GM12891 (cell line): ENCODE measurements around the gene SLC9C1. TPM values are rescaled to one million over a fixed set of nuclear protein-coding genes. Genes with fewer than 3 reads are reported as not detected.
A peak's percentile ranks its signal among the peaks of the same experiment; 100 is the strongest.

Experiments used
- DNase-seq: peaks from one replicate; pipeline ENCODE4 v3.0.0; 2011; ENCODE audit warnings: low spot score; ENCODE audit not compliant: insufficient read length
- FAIRE-seq: peaks from 2 replicates; lab custom pipeline; 2011; peaks lifted over from hg19 to GRCh38; lab: Jason Lieb, UNC
- PAX5 ChIP-seq: IDR thresholded peaks from 2 replicates; pipeline ENCODE4 v1.6.1; 2011; ENCODE audit warnings: low read length, moderate library complexity, mild to moderate bottlenecking; ENCODE audit not compliant: insufficient read depth, severe bottlenecking
- POLR2A ChIP-seq: IDR thresholded peaks from 2 replicates; pipeline ENCODE4 v1.6.1; 2011; ENCODE audit warnings: low read depth, low read length, control low read depth
- POLR2AphosphoS5 ChIP-seq: IDR thresholded peaks from 2 replicates; pipeline ENCODE4 v1.6.1; 2011; ENCODE audit warnings: low read depth, low read length, control low read depth
- POU2F2 ChIP-seq: IDR thresholded peaks from 2 replicates; pipeline ENCODE4 v1.6.1; 2011; ENCODE audit warnings: low read depth, mild to moderate bottlenecking, control low read depth, low read length, moderate library complexity
- SPI1 ChIP-seq: IDR thresholded peaks from 2 replicates; pipeline ENCODE4 v1.6.1; 2011; ENCODE audit warnings: low read depth, low read length, control low read depth
- TAF1 ChIP-seq: IDR thresholded peaks from 2 replicates; pipeline ENCODE4 v1.6.1; 2011; ENCODE audit warnings: low read depth, low read length, control low read depth
- polyA plus RNA-seq: library from polyadenylated mRNA; unstranded; fragments of >200 nt; gene quantifications from one replicate; pipeline ENCODE4 v1.2.1, GENCODE V29; 2012; ENCODE audit warnings: low read depth, missing spikeins, inconsistent platforms; ENCODE audit not compliant: missing spikeins

The SLC9C1 gene
- polyA plus RNA-seq, result 0.03 TPM

DNA sequence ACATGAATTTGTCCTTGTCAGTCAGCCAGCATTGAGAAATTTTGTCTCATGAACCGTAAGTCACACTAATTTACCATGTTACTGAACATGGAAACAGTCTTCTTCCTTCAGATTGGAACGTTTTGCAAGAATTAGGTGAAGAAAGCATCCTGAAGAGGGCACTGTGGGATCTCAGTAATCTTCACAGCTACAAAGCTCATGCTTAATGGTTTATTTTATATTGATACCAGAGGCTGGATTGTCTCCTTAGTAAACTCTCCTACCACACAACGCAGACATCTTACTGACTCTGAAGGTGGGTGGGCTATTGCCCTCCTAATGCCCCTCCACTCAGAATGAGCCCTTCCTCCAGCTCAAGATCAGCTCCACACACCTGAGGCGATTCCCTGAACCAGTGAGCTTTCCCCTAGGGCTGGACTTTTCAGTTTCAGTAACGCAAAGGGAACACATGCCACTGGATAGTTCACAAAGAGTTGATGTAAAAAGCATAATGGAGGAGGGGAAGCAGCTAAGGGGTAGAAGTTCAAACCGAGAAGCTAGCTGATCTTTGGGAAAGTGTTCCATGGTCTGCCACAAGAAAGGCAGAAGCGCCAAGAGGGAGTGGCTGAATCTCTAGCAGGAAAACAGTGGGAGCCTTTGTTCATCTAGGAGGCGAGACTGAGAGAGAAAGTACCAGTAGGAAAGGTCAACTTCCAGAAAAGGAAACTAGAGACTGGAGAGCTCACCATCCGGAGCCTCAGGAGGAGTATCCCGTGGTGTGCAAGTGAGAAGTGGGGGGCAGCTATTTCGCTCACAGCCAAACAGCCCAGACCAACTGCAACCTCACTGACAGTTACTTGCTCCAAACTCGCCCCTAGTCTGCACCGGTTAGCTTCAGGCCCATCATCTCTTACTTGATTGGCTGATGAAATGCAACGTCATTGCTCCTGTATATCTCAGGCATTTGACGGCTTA is at the start of gene SLC9C1:
Gene SLC9C1, minus strand, starts transcription at position 849 of the 954 bp plus-strand sequence. CDS start 7,425 bp downstream, outside the sequence.
- peak; percentile 92 for FAIRE-seq
- TF ChIP-seq POLR2A (no peak), POLR2AphosphoS5 (no peak), TAF1 (no peak), PAX5 (no peak), SPI1 (no peak), POU2F2 (no peak)
- DNase-seq, result no peak

DNA sequence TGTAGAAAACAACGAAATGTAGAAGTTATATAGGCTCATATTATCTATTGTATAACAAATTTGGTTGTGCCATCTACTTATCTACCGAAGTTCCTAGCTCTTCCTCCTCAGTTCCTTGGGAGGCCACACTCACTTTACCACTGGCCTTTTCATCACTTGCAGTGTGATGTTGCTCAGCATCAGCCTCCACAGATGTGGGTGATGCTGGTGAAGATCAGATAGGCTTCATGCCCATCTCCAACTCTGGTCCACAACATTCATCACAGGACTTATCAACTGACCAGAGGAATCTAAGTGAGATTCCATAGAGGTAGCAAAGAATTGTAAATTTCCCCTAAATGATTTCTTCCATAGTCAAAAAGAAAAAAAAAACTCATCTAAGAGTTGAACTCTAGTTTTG is 47.4 kb upstream of the SLC9C1 start:
- TF ChIP-seq POU2F2 (no peak), SPI1 (no peak), PAX5 (no peak), POLR2A (no peak), TAF1 (no peak), POLR2AphosphoS5 (no peak)
- DNase-seq, result no peak
- FAIRE-seq, result no peak

DNA sequence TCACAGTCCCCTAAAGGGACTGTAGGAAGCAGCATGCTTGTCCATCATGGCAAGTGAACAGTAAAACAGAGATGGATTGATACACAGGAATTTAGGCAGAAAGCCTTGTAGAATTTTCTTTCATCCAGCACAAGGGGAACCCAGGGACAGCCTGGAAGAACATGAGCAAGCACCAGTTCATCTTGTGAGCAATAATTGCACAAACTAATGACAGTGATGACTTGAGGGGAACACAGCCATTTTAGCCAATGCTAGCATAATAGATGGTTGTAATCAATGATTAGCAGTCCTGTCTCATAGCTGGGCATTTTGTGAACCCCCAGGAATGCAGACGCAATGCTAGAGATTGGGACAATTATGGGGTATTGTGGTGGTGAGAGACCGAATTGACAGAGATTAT is 45.6 kb upstream of the SLC9C1 start:
- FAIRE-seq (peak; percentile 40), DNase-seq (no peak)
- TF ChIP-seq POLR2AphosphoS5 (no peak), POU2F2 (no peak), SPI1 (no peak), PAX5 (no peak), TAF1 (no peak), POLR2A (no peak)

DNA sequence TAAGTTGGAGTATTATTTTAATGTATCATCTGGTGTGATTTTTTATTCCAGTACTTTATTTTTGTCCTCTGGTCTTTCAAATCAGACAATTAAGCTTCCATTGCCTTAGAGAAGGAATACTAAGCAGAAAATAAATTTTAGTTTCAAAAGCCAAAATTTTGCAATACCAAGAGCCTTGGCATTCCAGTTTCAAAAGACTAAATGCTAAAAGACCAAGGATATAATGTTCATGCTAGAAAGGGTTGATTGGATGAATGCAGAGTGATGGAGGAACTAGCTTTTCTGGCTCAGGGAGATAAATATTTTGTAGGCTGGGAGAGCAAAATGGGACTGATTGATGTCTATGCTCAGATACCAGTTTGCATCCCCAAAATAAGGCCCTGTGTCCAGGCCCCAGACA is 45.1 kb upstream of the SLC9C1 start:
- no peak for DNase-seq
- no peak for TF ChIP-seq TAF1
- TF ChIP-seq POU2F2, result no peak
- no peak for TF ChIP-seq POLR2A
- TF ChIP-seq POLR2AphosphoS5, result no peak
- no peak for TF ChIP-seq PAX5
- no peak for TF ChIP-seq SPI1
- FAIRE-seq, result peak; percentile 58

DNA sequence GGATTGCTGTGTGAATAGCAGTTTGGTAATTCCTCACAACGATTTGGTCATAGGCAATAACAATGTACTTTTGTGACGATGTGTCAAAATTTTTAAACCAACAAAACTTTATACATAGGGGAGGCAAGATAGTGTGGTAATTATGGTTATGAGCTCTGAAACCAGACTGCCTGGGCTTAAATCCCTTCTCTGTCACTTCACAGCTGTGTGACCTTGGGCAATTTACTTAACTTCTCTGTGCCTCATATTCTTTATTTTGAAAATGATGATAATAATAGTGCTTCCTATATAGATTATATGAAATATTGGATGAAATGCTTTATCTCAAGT is 44.7 kb upstream of the SLC9C1 start:
- TF ChIP-seq POU2F2 (no peak), SPI1 (no peak), POLR2A (no peak)
- FAIRE-seq (no peak), DNase-seq (no peak)

DNA sequence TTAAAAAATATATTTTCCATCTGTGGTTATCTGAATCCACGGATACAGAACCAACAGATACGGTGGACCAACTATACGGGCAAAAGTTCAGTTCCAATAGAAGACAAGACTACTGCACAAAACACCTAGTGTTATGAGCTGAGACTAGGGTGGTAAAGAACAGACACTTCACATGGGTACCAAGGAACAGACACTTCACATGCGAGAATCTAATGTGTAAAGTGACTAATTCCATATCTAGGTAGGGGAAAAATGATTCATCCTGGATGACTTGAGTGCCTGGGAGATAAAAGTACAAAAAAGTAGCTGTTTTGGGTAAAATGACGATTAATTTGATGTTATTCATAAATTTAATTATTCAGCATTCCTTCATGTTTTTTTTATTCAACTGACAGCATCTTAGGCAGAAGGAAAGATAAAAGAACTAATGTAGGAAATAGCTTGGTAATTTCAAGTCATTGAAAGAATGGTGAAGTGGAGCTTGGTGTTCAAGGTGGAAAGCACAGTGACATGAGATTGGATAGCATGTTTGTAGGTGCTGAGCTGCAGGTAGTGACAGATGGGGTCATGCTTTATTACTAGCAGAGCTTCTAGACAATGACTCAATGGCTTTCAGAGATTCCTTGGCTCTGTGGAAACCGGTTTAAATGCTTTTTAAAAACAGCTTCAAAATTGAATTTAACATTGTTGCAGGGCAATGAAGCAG is 44.2 kb upstream of the SLC9C1 start:
- TF ChIP-seq PAX5, result no peak
- no peak for TF ChIP-seq TAF1
- no peak for TF ChIP-seq POLR2AphosphoS5
- DNase-seq (no peak), FAIRE-seq (peak; percentile 54)

DNA sequence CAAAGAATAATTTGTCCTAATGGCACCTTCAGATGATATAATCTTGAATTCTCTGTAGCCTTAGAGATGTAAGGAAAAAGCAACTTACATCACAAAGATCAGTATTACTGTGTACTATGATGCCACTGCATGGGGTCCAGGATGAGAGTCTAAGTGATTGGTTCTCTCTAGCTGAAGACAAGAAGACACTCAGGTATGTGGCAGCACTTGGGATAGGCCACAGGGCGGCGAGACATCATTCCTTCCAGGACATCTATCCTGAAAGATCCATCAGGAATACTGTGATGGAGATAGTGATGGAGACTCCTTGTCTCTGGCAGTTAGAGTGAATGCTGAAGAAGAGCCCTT is 41.4 kb upstream of the SLC9C1 start:
- FAIRE-seq (no peak), DNase-seq (no peak)
- TF ChIP-seq POLR2A (no peak), SPI1 (no peak), PAX5 (no peak), POLR2AphosphoS5 (no peak), TAF1 (no peak), POU2F2 (no peak)

DNA sequence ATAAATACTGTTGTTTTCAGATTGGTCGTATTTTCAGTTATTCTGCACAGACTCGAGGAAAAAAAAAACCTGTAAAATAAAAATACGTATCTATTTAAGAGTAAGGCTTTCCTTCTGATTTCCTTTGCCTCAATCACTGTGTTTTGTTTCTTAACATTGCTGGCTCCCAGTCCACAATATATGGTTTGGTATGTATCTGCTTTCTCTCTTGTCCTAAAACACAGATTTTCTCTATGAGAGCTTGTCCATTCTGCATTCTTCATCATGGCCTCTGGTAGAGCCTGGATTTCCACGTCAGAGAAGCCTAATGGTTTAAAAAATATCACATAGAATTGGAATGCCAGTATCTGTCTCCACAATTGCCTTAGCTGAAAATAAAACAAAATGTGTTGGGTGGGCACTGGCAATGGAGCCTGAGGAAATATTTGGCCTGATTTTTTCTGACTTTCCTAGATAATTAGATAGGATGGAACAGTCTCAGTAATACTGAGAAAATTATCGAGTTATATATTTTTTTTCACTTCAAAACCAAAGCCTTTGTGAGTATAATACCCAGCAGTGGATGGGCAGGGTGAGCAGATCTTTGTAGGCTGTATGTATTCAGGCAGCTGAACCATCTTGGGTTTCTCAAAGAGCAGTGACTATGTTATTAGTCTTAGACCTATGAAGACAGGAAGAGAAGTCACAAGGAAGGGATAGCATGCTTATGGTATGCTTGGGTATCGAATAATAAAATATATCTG is 40.8 kb upstream of the SLC9C1 start:
- TF ChIP-seq POU2F2 (no peak), POLR2A (no peak)
- peak; percentile 61 for FAIRE-seq
- DNase-seq, result no peak

DNA sequence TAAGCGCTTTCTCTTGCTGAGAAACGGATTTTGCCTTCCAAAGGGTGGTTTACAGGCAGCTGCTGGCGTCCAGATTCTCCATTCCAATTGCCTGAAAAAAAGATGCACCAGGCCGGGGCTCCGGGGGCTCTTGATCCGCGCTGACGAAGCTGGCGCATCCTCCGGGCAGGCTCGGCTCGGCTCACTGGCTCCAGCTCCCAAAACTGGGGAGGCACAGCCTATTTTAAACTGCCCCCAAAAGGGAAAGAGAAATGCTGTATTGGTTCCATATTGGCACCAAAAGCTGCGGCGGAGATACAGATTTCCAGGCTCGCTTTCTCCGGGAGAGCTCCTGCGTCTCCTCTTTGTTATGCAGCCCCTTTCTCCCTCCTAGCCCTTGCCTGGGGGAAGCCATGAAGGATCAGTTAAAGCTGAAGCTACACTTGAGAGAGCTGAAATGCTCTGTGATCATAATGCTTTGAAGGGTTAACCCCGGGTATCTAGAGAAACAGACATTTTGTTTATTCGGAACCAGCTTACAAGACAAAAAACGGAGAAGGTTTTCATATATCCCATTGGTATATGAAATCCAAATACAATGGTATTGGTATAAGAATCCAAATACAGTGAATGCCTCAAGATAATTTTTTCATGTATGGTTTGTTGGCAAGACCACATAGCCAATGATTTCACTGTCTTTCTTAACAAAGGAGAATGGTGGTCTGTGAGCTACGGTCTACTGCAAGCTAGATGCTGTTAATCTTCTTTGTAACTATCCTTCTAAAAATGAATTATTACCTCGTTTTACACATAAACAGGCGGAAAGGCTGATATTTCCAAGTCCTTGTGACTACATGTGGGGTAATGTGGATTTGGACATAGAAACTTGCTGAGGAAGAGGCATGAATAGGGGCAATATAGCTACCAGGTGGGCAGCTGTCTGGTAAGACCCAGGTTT is 39.6 kb upstream of the SLC9C1 start:
- FAIRE-seq (peak; percentile 94), DNase-seq (no peak)
- TF ChIP-seq POLR2AphosphoS5 (no peak), TAF1 (no peak), POLR2A (no peak; the same call in 1 of the 2 replicates), SPI1 (no peak), POU2F2 (no peak), PAX5 (no peak)
